Stomach (tissue), 9 donors: ENCODE data around the gene HACL1. TPM values are rescaled to one million over a fixed set of nuclear protein-coding genes. Genes with fewer than 3 reads are reported as not detected.
A peak's percentile ranks its signal among the peaks of the same experiment; 100 is the strongest.

ENCODE experiments used
- DNase-seq, 2 donors: peaks; one replicate each; pipeline versions ENCODE4 v3.0.0 to v3.0.0-alpha.2; 2013 to 2019
- H3K27ac ChIP-seq, 5 donors: fragments of 200-600 bp in 4 of 5; sonication (generic) in 4 of 5; one replicate each; pipeline ENCODE4 v1.5.1; 2013 to 2019; ENCODE audit warnings: mild to moderate bottlenecking in 1 of 5, moderate library complexity in 1 of 5
- H3K27me3 ChIP-seq, 3 donors: fragments of 200-600 bp; sonication (generic); one replicate each; pipeline ENCODE4 v1.5.1; 2017 to 2019; ENCODE audit warnings: mixed run types in 1 of 3
- H3K36me3 ChIP-seq, 4 donors: fragments of 200-600 bp; sonication (generic); 1 replicate in 3 of 4; 2 replicates in 1 of 4; pipeline ENCODE4 v1.5.1; 2016 to 2019
- H3K4me1 ChIP-seq, 4 donors: fragments of 200-600 bp; sonication (generic); one replicate each; pipeline ENCODE4 v1.5.1; 2016 to 2019
- H3K4me3 ChIP-seq, 4 donors: fragments of 200-600 bp; sonication (generic) in 3 of 4; one replicate each; pipeline ENCODE4 v1.5.1; 2016 to 2019; ENCODE audit warnings: mild to moderate bottlenecking in 1 of 4
- H3K9me3 ChIP-seq, 4 donors: fragments of 200-600 bp; sonication (generic); one replicate each; pipeline ENCODE4 v1.5.1; 2016 to 2019
- EP300 ChIP-seq: sonication (generic); formaldehyde crosslinking; IDR thresholded peaks from one replicate; pipeline ENCODE4 v1.6.1; 2017; ENCODE audit warnings: antibody characterized with exemption
- POLR2A ChIP-seq, 4 donors: fragments of 450-650 bp; IDR thresholded peaks; one replicate each; pipeline ENCODE4 v1.6.1; 2016; ENCODE audit warnings: antibody characterized with exemption in 4 of 4, control low read depth in 2 of 4, mild to moderate bottlenecking in 1 of 4, moderate library complexity in 1 of 4
- POLR2AphosphoS5 ChIP-seq, 3 donors: sonication (generic); formaldehyde crosslinking; IDR thresholded peaks; one replicate each; pipeline ENCODE4 v1.6.1; 2016; ENCODE audit warnings: antibody characterized with exemption in 3 of 3
- WGBS, 5 donors: extraction: QIAGEN DNeasy Blood & Tissue Kit in 3 of 5; methylation state at CpG; one replicate each; pipeline versions ENCODE4 v1.1.5 to v1.1.7; 2013 to 2018; 5-methylcytosine and 5-hydroxymethylcytosine counted together
- intact Hi-C: fragments of 100-400 bp; cut with DNase I; formaldehyde crosslinking; loops from one replicate; pipeline ENCODE4 v1.15.1; 2023; ENCODE audit warnings: low total_unique reads
- polyA plus RNA-seq, 3 donors: library from polyadenylated mRNA; stranded (reverse); fragments of 200-250 nt; gene quantifications; one replicate each; pipeline ENCODE4 v1.2.3, GENCODE V29; 2013
- total RNA-seq, 5 donors: library from RNA; depleted of rRNA; stranded (reverse); fragments of >200 nt; gene quantifications; one replicate each; pipeline versions ENCODE4 v1.1.0 to v1.2.3, GENCODE V29; 2014 to 2016
- TF ChIP-seq, protein P1 (sequence below), 7 experiments: fragments of 450-650 bp in 4 of 7; fragments of 200-600 bp in 3 of 7; sonication (generic) in 3 of 7; IDR thresholded peaks; one replicate each; pipeline ENCODE4 v1.5.1; 2016 to 2019; ENCODE audit warnings: antibody characterized with exemption in 7 of 7, control low read depth in 2 of 7, mild to moderate bottlenecking in 1 of 7
- donor health status: healthy with polysubstance abuse.
- donor health status: Bipolar disorder and iron deficiency.
- donor health status: healthy.

The HACL1 gene
- total and polyA plus RNA-seq, 8 donors = 13.9 to 46.7 (median 21.0) TPM

DNA sequence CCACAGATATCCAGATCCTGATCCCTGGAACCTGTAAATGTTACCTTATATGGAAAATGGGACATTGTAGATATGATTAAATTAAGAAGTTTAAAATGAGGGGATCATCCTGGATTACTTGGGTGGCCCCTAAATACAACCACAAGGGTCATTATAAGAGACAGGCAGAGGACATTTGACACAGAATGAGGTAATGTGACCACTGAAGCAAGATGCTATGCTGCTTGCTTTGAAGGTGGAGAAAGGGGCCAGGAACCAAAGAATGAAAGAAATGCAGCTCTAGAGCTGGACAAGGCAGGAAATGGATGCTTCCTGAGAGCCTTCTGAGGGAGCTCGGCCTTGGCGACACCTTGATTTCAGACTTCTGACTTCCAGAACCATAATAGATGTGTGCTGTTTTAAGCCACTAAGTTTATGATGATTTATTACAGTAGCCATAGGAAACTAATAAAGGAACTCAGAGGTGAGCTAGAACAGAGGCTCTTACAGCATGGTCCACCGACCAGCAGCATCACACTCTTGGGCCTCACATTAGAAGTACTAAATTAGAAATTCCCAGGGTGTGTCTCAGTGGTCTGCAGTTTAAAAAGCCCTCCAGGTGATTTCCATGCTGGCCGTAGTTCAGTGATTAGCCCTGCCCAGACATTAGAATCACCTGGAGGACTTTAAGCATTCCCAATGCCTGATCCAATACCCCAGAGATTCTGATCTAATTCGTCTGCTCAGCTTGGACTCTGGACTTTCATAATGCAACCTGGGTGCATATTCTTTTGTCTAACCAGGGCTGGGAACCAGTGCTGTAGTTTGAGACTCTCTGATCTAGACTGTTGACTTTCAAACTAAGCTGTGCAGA, 87.3 kb downstream of the HACL1 start:
- Histone ChIP-seq H3K27me3 (no peaks in the 10 kb centered on the region), H3K9me3 (no peaks in the 10 kb centered on the region), H3K4me1 (peaks cover 6 to 10% (median 7%) of the 10 kb centered on the region in 4 donors), H3K36me3 (no peaks in the 10 kb centered on the region), H3K4me3 (no peak overlapping the region), H3K27ac (no peak overlapping the region)
- no peak for DNase-seq
- intact Hi-C loops = no loop called here
- TF ChIP-seq EP300 = no peak
- TF ChIP-seq POLR2A (IDR thresholded peaks at IDR 0.05) = no peak
- TF ChIP-seq, protein P1, sequence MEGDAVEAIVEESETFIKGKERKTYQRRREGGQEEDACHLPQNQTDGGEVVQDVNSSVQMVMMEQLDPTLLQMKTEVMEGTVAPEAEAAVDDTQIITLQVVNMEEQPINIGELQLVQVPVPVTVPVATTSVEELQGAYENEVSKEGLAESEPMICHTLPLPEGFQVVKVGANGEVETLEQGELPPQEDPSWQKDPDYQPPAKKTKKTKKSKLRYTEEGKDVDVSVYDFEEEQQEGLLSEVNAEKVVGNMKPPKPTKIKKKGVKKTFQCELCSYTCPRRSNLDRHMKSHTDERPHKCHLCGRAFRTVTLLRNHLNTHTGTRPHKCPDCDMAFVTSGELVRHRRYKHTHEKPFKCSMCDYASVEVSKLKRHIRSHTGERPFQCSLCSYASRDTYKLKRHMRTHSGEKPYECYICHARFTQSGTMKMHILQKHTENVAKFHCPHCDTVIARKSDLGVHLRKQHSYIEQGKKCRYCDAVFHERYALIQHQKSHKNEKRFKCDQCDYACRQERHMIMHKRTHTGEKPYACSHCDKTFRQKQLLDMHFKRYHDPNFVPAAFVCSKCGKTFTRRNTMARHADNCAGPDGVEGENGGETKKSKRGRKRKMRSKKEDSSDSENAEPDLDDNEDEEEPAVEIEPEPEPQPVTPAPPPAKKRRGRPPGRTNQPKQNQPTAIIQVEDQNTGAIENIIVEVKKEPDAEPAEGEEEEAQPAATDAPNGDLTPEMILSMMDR (IDR thresholded peaks at IDR 0.05) = no peak
- no peak for TF ChIP-seq POLR2AphosphoS5 (IDR thresholded peaks at IDR 0.05)
- 67 to 78% (median 75%) methylated on average over 5 of the region's 5 CpGs for WGBS, 5 donors

DNA sequence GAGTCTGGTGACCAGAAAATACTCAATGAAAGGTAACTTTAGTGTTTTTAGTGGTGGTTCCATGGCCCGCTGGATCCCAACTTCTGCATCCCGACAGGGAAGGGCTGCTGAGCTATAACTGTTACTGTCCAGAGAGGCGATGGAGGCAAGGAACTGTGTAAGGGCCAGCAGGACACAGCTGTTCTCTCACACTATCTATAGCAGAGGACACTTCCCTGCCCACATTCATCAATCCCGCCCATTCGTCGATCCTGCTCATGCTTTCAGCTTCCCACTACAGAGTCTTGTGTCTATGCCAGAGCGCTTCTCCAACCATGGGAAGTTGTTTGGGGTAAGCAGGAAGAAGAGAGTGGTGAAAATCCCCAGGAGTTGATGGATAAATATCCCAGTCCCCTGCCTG, 88.3 kb downstream of the HACL1 start:
- intact Hi-C loops = no loop called here
- TF ChIP-seq, protein P1 (IDR thresholded peaks at IDR 0.05) = no peak
- DNase-seq = peak in 1 of 2 donors; percentile 51
- no peaks in the 10 kb centered on the region for H3K36me3 ChIP-seq
- H3K27me3 ChIP-seq = no peaks in the 10 kb centered on the region
- H3K4me1 ChIP-seq = peaks cover 6 to 10% (median 7%) of the 10 kb centered on the region in 4 donors
- no peak overlapping the region for H3K27ac ChIP-seq
- 81 to 89% (median 88%) methylated on average over 7 of the region's 7 CpGs for WGBS, 5 donors
- H3K9me3 ChIP-seq = no peaks in the 10 kb centered on the region
- no peak overlapping the region for H3K4me3 ChIP-seq

DNA sequence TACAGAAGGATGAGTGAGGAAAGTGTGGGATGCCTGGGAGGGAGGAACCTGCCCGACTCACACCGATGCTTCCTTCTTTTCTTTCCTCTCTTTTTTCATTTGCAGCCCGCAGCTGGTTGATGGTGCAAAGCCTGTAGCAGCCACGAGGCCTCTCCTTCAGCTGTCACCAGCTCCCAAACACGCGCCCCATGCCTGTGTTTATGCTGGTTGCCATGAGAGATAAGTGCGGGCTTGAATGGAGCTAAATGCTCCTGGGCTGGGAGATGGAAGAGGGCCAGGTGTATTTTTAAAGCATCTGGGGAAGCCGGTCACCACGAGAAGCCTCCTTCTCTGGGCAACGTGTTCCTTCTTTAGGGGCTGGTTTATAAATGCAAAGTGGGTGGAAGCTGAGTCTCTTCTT, 89.2 kb downstream of the HACL1 start:
- H3K36me3 ChIP-seq = no peaks in the 10 kb centered on the region
- TF ChIP-seq, protein P1 (IDR thresholded peaks at IDR 0.05) = no peak
- peak in 1 of 3 donors; percentile 21 for TF ChIP-seq POLR2AphosphoS5 (IDR thresholded peaks at IDR 0.05)
- intact Hi-C loops = no loop called here
- H3K27me3 ChIP-seq = no peaks in the 10 kb centered on the region
- no peak overlapping the region for H3K27ac ChIP-seq
- no peak overlapping the region for H3K4me3 ChIP-seq
- H3K9me3 ChIP-seq = no peaks in the 10 kb centered on the region
- WGBS, 5 donors = 11 to 34% (median 14%) methylated on average over 10 of the region's 10 CpGs
- H3K4me1 ChIP-seq = peaks cover 6 to 10% (median 7%) of the 10 kb centered on the region in 4 donors
- DNase-seq = peak; percentile 69 to 91

DNA sequence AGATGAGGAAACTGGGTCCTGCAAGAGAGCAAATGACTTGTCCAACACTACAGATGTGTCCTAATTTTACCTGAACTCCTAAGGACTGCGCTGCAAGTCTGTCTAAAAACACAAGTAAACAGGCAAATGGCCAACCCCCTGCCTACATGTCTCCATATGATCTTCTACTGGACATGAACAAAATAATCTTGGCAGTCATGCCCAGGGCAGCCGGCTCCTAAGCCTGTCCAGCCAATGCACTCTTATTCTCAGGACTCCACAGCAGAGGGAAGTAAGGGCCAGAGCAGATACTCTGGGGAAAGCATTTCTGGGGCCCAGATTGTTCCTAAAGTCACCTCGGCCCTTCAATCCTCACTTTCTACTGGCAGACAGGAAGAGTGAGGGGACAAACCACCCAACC, 90.2 kb downstream of the HACL1 start:
- Histone ChIP-seq H3K27ac (no peak overlapping the region), H3K4me1 (peaks cover 6 to 10% (median 7%) of the 10 kb centered on the region in 4 donors), H3K9me3 (no peaks in the 10 kb centered on the region), H3K4me3 (no peak overlapping the region), H3K27me3 (no peaks in the 10 kb centered on the region), H3K36me3 (no peaks in the 10 kb centered on the region)
- TF ChIP-seq EP300 (no peak), POLR2AphosphoS5 (IDR thresholded peaks at IDR 0.05) (no peak), POLR2A (IDR thresholded peaks at IDR 0.05) (no peak)
- TF ChIP-seq, protein P1 (IDR thresholded peaks at IDR 0.05) = no peak
- intact Hi-C loops = no loop called here
- 90 to 96% (median 94%) methylated on average over 3 of the region's 3 CpGs for WGBS, 5 donors
- DNase-seq = no peak

Other genes with a start within 250 kb of the HACL1 start
- gene METTL6, start 174.0 kb downstream of the HACL1 start, total RNA-seq = 10 to 100 TPM in 1 of 5 donors, 1 to 10 TPM in 3, under 1 TPM in 1; 0.29 to 35.8 (median 5.9) TPM
- gene METTL6, start 174.0 kb downstream of the HACL1 start, polyA plus RNA-seq = 10 to 100 TPM in 2 of 3 donors, 1 to 10 TPM in 1; 6.8 to 14.5 (median 11.5) TPM
- gene EAF1, start 174.0 kb downstream of the HACL1 start, total RNA-seq = 10 to 100 TPM in 4 of 5 donors, 1 to 10 TPM in 1; 1.8 to 62.9 (median 29.5) TPM
- 1 to 10 TPM; 3.2 to 8.2 (median 8.1) TPM for gene EAF1, start 174.0 kb downstream of the HACL1 start, polyA plus RNA-seq
- gene COLQ, start 79.9 kb downstream of the HACL1 start, total RNA-seq = 1 to 10 TPM in 3 of 5 donors, under 1 TPM in 1, not detected in 1; 0.29 to 5.3 (median 1.2) TPM
- 1 to 10 TPM in 1 of 3 donors, under 1 TPM in 2; 0.62 to 1.9 (median 0.76) TPM for gene COLQ, start 79.9 kb downstream of the HACL1 start, polyA plus RNA-seq
- gene BTD, start 176 bp upstream of the HACL1 start, total RNA-seq = 100 to 1,000 TPM in 1 of 5 donors, 10 to 100 TPM in 3, 1 to 10 TPM in 1; 2.9 to 102 (median 23.0) TPM
- 10 to 100 TPM in 2 of 3 donors, 1 to 10 TPM in 1; 8.1 to 12.5 (median 10.3) TPM for gene BTD, start 176 bp upstream of the HACL1 start, polyA plus RNA-seq
- 100 to 1,000 TPM in 1 of 5 donors, 10 to 100 TPM in 4; 10.7 to 102 (median 43.8) TPM for gene ANKRD28, start 196.4 kb upstream of the HACL1 start, total RNA-seq
- gene ANKRD28, start 196.4 kb upstream of the HACL1 start, polyA plus RNA-seq = 10 to 100 TPM in 1 of 3 donors, 1 to 10 TPM in 2; 6.8 to 14.4 (median 9.8) TPM